HEK293 (cell line): ENCODE measurements around the gene PDE11A.
A peak's percentile ranks its signal among the peaks of the same experiment; 100 is the strongest.

Source experiments
- CTCF ChIA-PET: fragments of 350-600 bp; formaldehyde crosslinking; extraction: SDS; loops from one replicate; lab custom pipeline; 2021; ENCODE audit warnings: antibody characterized with exemption; lab: Yijun Ruan, JAX
- POLR2A ChIA-PET: fragments of 300-600 bp; formaldehyde crosslinking; extraction: SDS; loops from one replicate; lab custom pipeline; 2020; ENCODE audit warnings: antibody characterized with exemption, inconsistent platforms; lab: Yijun Ruan, JAX
- H3K27ac ChIP-seq: fragments of 200-500 bp; sonication (Bioruptor generic); 2 replicates; pipeline ENCODE4 v1.5.1; 2014; ENCODE audit warnings: low read depth, low read length, control low read depth, inconsistent platforms; ENCODE audit errors: extremely low read depth
- H3K36me3 ChIP-seq, 2 experiments: fragments of 200-500 bp in 1 of 2; sonication (Bioruptor generic) in 1 of 2; 1 replicate in 1 of 2; 2 replicates in 1 of 2; pipeline ENCODE4 v1.5.1; 2014 to 2017; ENCODE audit warnings: inconsistent platforms in 2 of 2, low read length in 2 of 2; ENCODE audit not compliant: control insufficient read depth in 2 of 2, insufficient read depth in 1 of 2
- H3K4me1 ChIP-seq: fragments of 200-500 bp; sonication (Bioruptor generic); 2 replicates; pipeline ENCODE4 v1.5.1; 2014; ENCODE audit warnings: mild to moderate bottlenecking, low read length, inconsistent platforms; ENCODE audit not compliant: control insufficient read depth, insufficient read depth
- H3K4me3 ChIP-seq: 2 replicates; pipeline ENCODE4 v1.5.1; 2011; ENCODE audit warnings: low read depth, mild to moderate bottlenecking, control low read depth, low read length, moderate library complexity
- H3K9me3 ChIP-seq: fragments of 200-500 bp; sonication (Bioruptor generic); 2 replicates; pipeline ENCODE4 v1.5.1; 2014; ENCODE audit warnings: low read depth, low read length, inconsistent platforms; ENCODE audit not compliant: control insufficient read depth, insufficient read depth
- ATF2 ChIP-seq: fragments of 450-650 bp; formaldehyde crosslinking; IDR thresholded peaks from 2 replicates; pipeline ENCODE4 v1.5.1; 2016; ENCODE audit warnings: missing biosample characterization, missing genetic modification characterization, low read depth
- GFI1B ChIP-seq: fragments of 450-650 bp; formaldehyde crosslinking; IDR thresholded peaks from 2 replicates; pipeline ENCODE4 v1.5.1; 2016; ENCODE audit warnings: missing biosample characterization, missing genetic modification characterization
- GLI4 ChIP-seq: fragments of 450-650 bp; formaldehyde crosslinking; IDR thresholded peaks from 2 replicates; pipeline ENCODE4 v1.5.1; 2016; ENCODE audit warnings: missing biosample characterization, missing genetic modification characterization
- GLIS1 ChIP-seq: fragments of 450-650 bp; formaldehyde crosslinking; IDR thresholded peaks from 2 replicates; pipeline ENCODE4 v1.5.1; 2016; ENCODE audit warnings: missing biosample characterization, missing genetic modification characterization
- GLIS2 ChIP-seq: fragments of 450-650 bp; formaldehyde crosslinking; IDR thresholded peaks from 2 replicates; pipeline ENCODE4 v1.5.1; 2016; ENCODE audit warnings: missing biosample characterization, missing genetic modification characterization
- HOXC10 ChIP-seq: sonication (generic); formaldehyde crosslinking; IDR thresholded peaks from 2 replicates; pipeline ENCODE4 v1.8.1; 2023; ENCODE audit warnings: mild to moderate bottlenecking, missing genetic modification reagents
- SALL2 ChIP-seq: fragments of 450-650 bp; formaldehyde crosslinking; IDR thresholded peaks from 2 replicates; pipeline ENCODE4 v1.5.0; 2017; ENCODE audit warnings: missing biosample characterization, mild to moderate bottlenecking, missing genetic modification characterization, borderline replicate concordance
- SCRT2 ChIP-seq: fragments of 450-650 bp; formaldehyde crosslinking; IDR thresholded peaks from 2 replicates; pipeline ENCODE4 v1.5.1; 2016; ENCODE audit warnings: missing biosample characterization, missing genetic modification characterization
- TSHZ1 ChIP-seq: fragments of 450-650 bp; formaldehyde crosslinking; IDR thresholded peaks from 2 replicates; pipeline ENCODE4 v1.5.1; 2016; ENCODE audit warnings: missing biosample characterization, missing genetic modification characterization, borderline replicate concordance
- ZBTB1 ChIP-seq: fragments of 450-650 bp; formaldehyde crosslinking; IDR thresholded peaks from 2 replicates; pipeline ENCODE4 v1.5.1; 2016; ENCODE audit warnings: missing biosample characterization, missing genetic modification characterization
- ZBTB20 ChIP-seq: fragments of 450-650 bp; formaldehyde crosslinking; IDR thresholded peaks from 2 replicates; pipeline ENCODE4 v1.5.1; 2016; ENCODE audit warnings: missing biosample characterization, missing genetic modification characterization
- ZBTB8A ChIP-seq: fragments of 450-650 bp; formaldehyde crosslinking; IDR thresholded peaks from 2 replicates; pipeline ENCODE4 v1.5.1; 2016; ENCODE audit warnings: missing biosample characterization, missing genetic modification characterization
- ZFP37 ChIP-seq: fragments of 450-650 bp; formaldehyde crosslinking; IDR thresholded peaks from 2 replicates; pipeline ENCODE4 v1.5.1; 2016; ENCODE audit warnings: missing biosample characterization, missing genetic modification characterization
- ZIC2 ChIP-seq: fragments of 450-650 bp; formaldehyde crosslinking; IDR thresholded peaks from 2 replicates; pipeline ENCODE4 v1.5.1; 2016; ENCODE audit warnings: missing biosample characterization, missing genetic modification characterization
- ZNF2 ChIP-seq: fragments of 450-650 bp; formaldehyde crosslinking; IDR thresholded peaks from 2 replicates; pipeline ENCODE4 v1.5.1; 2016; ENCODE audit warnings: missing biosample characterization, missing genetic modification characterization
- ZNF214 ChIP-seq: fragments of 450-650 bp; formaldehyde crosslinking; IDR thresholded peaks from 2 replicates; pipeline ENCODE4 v1.5.1; 2017; ENCODE audit warnings: missing biosample characterization, mild to moderate bottlenecking, missing genetic modification characterization, borderline replicate concordance
- ZNF221 ChIP-seq: fragments of 450-650 bp; formaldehyde crosslinking; IDR thresholded peaks from 2 replicates; pipeline ENCODE4 v1.5.1; 2017; ENCODE audit warnings: missing biosample characterization, missing genetic modification characterization, borderline replicate concordance
- ZNF274 ChIP-seq, 2 experiments: fragments of 200-500 bp in 1 of 2; fragments of 450-650 bp in 1 of 2; sonication (Bioruptor generic) in 1 of 2; formaldehyde crosslinking in 1 of 2; IDR thresholded peaks; 2 replicates each; pipeline versions ENCODE4 v1.5.1 to v1.6.1; 2014 to 2016; ENCODE audit warnings: borderline replicate concordance in 1 of 2, inconsistent platforms in 1 of 2, low read length in 1 of 2, missing biosample characterization in 1 of 2, missing genetic modification characterization in 1 of 2
- ZNF311 ChIP-seq: fragments of 450-650 bp; formaldehyde crosslinking; IDR thresholded peaks from 2 replicates; pipeline ENCODE4 v1.5.1; 2017; ENCODE audit warnings: missing biosample characterization, missing genetic modification characterization, borderline replicate concordance
- ZNF362 ChIP-seq: fragments of 450-650 bp; formaldehyde crosslinking; IDR thresholded peaks from 2 replicates; pipeline ENCODE4 v1.5.1; 2016; ENCODE audit warnings: missing biosample characterization, missing genetic modification characterization
- ZNF433 ChIP-seq: fragments of 450-650 bp; formaldehyde crosslinking; IDR thresholded peaks from 2 replicates; pipeline ENCODE4 v1.5.1; 2016; ENCODE audit warnings: missing biosample characterization, missing genetic modification characterization, low read depth
- ZNF488 ChIP-seq: fragments of 450-650 bp; formaldehyde crosslinking; IDR thresholded peaks from 2 replicates; pipeline ENCODE4 v1.5.1; 2016; ENCODE audit warnings: missing biosample characterization, missing genetic modification characterization
- ZNF518A ChIP-seq: fragments of 450-650 bp; formaldehyde crosslinking; conservative IDR thresholded peaks from 2 replicates; pipeline ENCODE4 v1.5.1; 2016; ENCODE audit warnings: low read depth, missing biosample characterization, missing genetic modification characterization
- ZNF624 ChIP-seq: fragments of 450-650 bp; formaldehyde crosslinking; IDR thresholded peaks from 2 replicates; pipeline ENCODE4 v1.5.1; 2017; ENCODE audit warnings: missing biosample characterization, missing genetic modification characterization
- ZNF660 ChIP-seq: fragments of 450-650 bp; IDR thresholded peaks from 2 replicates; pipeline ENCODE4 v1.5.1; 2018; ENCODE audit warnings: missing biosample characterization, mild to moderate bottlenecking, missing genetic modification characterization

PDE11A gene

GRCh38 chr2:177606636-177607035 is 465.9 kb downstream of the PDE11A start:
- Histone ChIP-seq H3K9me3 (no peaks in the 10 kb centered on the region), H3K4me3 (no peak overlapping the region), H3K4me1 (no peaks in the 10 kb centered on the region), H3K36me3 (no peaks in the 10 kb centered on the region), H3K27ac (no peak overlapping the region; the same call in 1 of the 2 replicates)
- POLR2A ChIA-PET, result no interaction called here
- CTCF ChIA-PET, result interaction anchor here (1.2 kb wide), 1 partner anchor 117 kb away, joined by 3 read pairs; no protein-coding TSS in a partner anchor
- no peak for TF ChIP-seq ZNF214 (tag by site-specific recombination)
- TF ChIP-seq ZNF488, result no peak
- TF ChIP-seq ZNF362 (tag by site-specific recombination), result 0 out of 2 replicates have a peak, but pooled peaks have one; percentile 30
- TF ChIP-seq ZBTB1 (tag by site-specific recombination), result no peak
- no peak for TF ChIP-seq SALL2 (tag by site-specific recombination)
- TF ChIP-seq ZNF274 (IDR thresholded peaks at IDR 0.05; ENCODE audit: low read length), result no peak
- TF ChIP-seq ZNF274 (tag by site-specific recombination; IDR thresholded peaks at IDR 0.05; ENCODE audit: borderline replicate concordance), result no peak
- TF ChIP-seq GLIS1 (tag by site-specific recombination), result peak; percentile 41; the same call in 1 of the 2 replicates
- TF ChIP-seq ZNF221 (tag by site-specific recombination), result no peak
- no peak for TF ChIP-seq ZBTB20
- no peak for TF ChIP-seq ZNF433 (tag by site-specific recombination)
- peak; percentile 83; the same call in 1 of the 2 replicates for TF ChIP-seq ZNF660 (tag by site-specific recombination)
- no peak for TF ChIP-seq GLIS2
- TF ChIP-seq ZIC2, result peak; percentile 75
- TF ChIP-seq ZNF2, result peak; percentile 61; the same call in 1 of the 2 replicates
- TF ChIP-seq ZNF311 (tag by site-specific recombination), result no peak
- TF ChIP-seq HOXC10 (CRISPR knock-in tag), result no peak
- TF ChIP-seq ATF2, result peak; percentile 21; the same call in 1 of the 2 replicates
- TF ChIP-seq ZNF518A (tag by site-specific recombination), result peak; percentile 35; the same call in 1 of the 2 replicates
- TF ChIP-seq GFI1B (tag by site-specific recombination), result peak; percentile 70
- TF ChIP-seq SCRT2 (tag by site-specific recombination), result no peak
- no peak for TF ChIP-seq ZNF624 (tag by site-specific recombination)
- no peak for TF ChIP-seq ZBTB8A (tag by site-specific recombination)
- no peak for TF ChIP-seq TSHZ1 (tag by site-specific recombination)
- no peak for TF ChIP-seq ZFP37 (tag by site-specific recombination)
- no peak for TF ChIP-seq GLI4 (tag by site-specific recombination)
